Measurements from ENCODE around the gene ATP10A.

ATP10A gene

DNA sequence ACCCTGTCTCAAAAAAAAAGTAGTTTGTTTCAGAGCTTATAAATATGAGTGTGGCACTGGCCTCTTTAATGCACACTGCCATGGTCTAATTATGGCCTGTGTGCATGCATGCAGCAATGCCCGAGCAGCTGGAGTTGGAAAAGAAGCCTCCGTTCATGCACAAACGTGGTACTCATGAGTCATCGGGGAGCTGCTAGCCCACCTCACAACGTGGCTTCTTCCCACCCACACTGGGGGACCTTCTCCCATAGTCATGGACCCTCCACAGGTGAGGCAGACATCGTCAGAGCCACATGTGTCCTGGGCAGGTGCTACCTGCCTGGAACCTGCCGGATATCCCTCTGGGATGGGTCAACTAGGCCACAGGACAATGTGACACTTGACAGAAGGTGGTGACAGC, 66.7 kb downstream of the ATP10A start:
- Histone ChIP-seq H3K4me1 (ENCODE audit: control insufficient read depth, insufficient read depth, low read length) (no peaks in the 10 kb centered on the region), H3K27ac (ENCODE audit: insufficient read depth, low read depth, low read length, poor library complexity, severe bottlenecking) (no peak overlapping the region), H3K4me3 (ENCODE audit: insufficient read depth, low read depth, low read length) (no peak overlapping the region), H3K9me3 (ENCODE audit: control insufficient read depth, low read length) (no peaks in the 10 kb centered on the region), H3K27me3 (ENCODE audit: control insufficient read depth, insufficient read depth, low read length, poor library complexity, severe bottlenecking) (no peaks in the 10 kb centered on the region), H3K36me3 (ENCODE audit: control insufficient read depth, insufficient read depth, low read length) (no peaks in the 10 kb centered on the region)
- 90 to 91% methylated on average over 7 of the region's 7 CpGs for WGBS, 2 experiments

DNA sequence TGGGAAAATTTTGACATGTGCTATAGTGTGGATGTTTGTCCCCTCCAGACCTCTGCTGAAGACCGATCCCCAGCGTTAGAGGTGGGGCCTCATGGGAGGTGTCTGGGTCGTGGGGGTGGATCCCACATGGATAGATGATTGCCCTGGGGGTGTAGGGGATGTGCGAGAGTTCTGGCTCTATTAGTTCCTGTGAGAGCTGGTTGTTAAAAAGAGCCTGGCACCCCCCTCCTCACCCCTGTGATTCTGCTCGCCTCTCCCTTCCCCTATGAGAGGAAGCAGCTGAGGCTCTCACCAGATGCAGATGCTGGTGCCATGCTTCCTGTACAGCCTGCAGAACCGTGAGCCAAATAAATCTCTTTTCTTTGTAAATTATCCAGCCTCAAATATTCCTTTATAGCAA, 67.4 kb downstream of the ATP10A start:
- no peaks in the 10 kb centered on the region for H3K27me3 ChIP-seq (ENCODE audit: control insufficient read depth, insufficient read depth, low read length, poor library complexity, severe bottlenecking)
- H3K4me1 ChIP-seq (ENCODE audit: control insufficient read depth, insufficient read depth, low read length), result no peaks in the 10 kb centered on the region
- no peaks in the 10 kb centered on the region for H3K9me3 ChIP-seq (ENCODE audit: control insufficient read depth, low read length)
- H3K27ac ChIP-seq (ENCODE audit: insufficient read depth, low read depth, low read length, poor library complexity, severe bottlenecking), result no peak overlapping the region
- no peak overlapping the region for H3K4me3 ChIP-seq (ENCODE audit: insufficient read depth, low read depth, low read length)
- H3K36me3 ChIP-seq (ENCODE audit: control insufficient read depth, insufficient read depth, low read length), result no peaks in the 10 kb centered on the region
- 84 to 89% methylated on average over 4 to 5 of the region's 6 CpGs for WGBS, 2 experiments

- no peak overlapping the region for H3K4me3 ChIP-seq (ENCODE audit: insufficient read depth, low read depth, low read length)
- no peaks in the 10 kb centered on the region for H3K9me3 ChIP-seq (ENCODE audit: control insufficient read depth, low read length)
- no peaks in the 10 kb centered on the region for H3K4me1 ChIP-seq (ENCODE audit: control insufficient read depth, insufficient read depth, low read length)
- H3K27me3 ChIP-seq (ENCODE audit: control insufficient read depth, insufficient read depth, low read length, poor library complexity, severe bottlenecking), result no peaks in the 10 kb centered on the region
- no peak overlapping the region for H3K27ac ChIP-seq (ENCODE audit: insufficient read depth, low read depth, low read length, poor library complexity, severe bottlenecking)
- no peaks in the 10 kb centered on the region for H3K36me3 ChIP-seq (ENCODE audit: control insufficient read depth, insufficient read depth, low read length)
- 89 to 90% methylated on average over 9 of the region's 9 CpGs for WGBS, 2 experiments
Observed at GRCh38 chr15:25795061-25795460, 68.1 kb downstream of the ATP10A start.

DNA sequence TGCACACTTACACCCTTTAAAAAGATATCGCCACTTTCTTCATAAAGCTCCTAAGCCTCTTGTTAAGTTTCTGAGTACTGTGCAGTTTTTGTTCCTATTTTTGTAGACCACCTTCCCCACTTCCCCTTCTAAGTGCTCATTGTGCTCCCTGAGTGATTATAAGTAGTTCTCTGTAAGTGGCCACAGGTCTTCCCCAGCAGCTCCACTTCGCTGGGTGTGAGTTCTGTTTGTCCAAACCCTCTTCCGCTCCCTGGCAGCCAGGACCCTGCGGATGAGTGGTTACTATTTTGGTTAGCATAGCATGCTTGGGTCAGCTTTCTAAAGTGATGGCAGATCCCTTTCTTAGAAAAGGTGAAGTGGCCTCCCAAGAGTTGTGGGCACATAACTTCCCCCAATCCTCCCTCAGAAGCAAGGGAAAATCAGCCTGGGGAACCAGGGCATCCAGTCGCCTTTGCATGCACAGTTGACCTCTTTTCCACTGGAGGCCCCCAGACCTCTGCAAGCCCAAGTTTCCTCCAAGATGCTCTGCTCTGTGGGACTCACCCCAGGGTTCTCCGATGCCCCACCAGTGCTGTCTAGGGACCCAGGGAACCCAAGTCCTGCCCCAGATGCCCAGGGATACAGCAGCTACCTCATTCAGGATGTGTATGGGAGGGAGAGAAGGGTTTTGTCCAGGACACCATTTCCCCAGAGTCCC, 69.6 kb downstream of the ATP10A start:
- WGBS, 2 experiments, result 91 to 93% methylated on average over 6 of the region's 6 CpGs
- Histone ChIP-seq H3K36me3 (ENCODE audit: control insufficient read depth, insufficient read depth, low read length) (no peaks in the 10 kb centered on the region), H3K27me3 (ENCODE audit: control insufficient read depth, insufficient read depth, low read length, poor library complexity, severe bottlenecking) (no peaks in the 10 kb centered on the region), H3K27ac (ENCODE audit: insufficient read depth, low read depth, low read length, poor library complexity, severe bottlenecking) (no peak overlapping the region), H3K4me3 (ENCODE audit: insufficient read depth, low read depth, low read length) (no peak overlapping the region), H3K4me1 (ENCODE audit: control insufficient read depth, insufficient read depth, low read length) (no peaks in the 10 kb centered on the region), H3K9me3 (ENCODE audit: control insufficient read depth, low read length) (no peaks in the 10 kb centered on the region)

GRCh38 chr15:25792128-25792527, 71.0 kb downstream of the ATP10A start:
- WGBS, 2 experiments, result 81 to 83% methylated on average over 3 of the region's 3 CpGs
- H3K9me3 ChIP-seq (ENCODE audit: control insufficient read depth, low read length), result no peaks in the 10 kb centered on the region
- no peaks in the 10 kb centered on the region for H3K27me3 ChIP-seq (ENCODE audit: control insufficient read depth, insufficient read depth, low read length, poor library complexity, severe bottlenecking)
- no peaks in the 10 kb centered on the region for H3K36me3 ChIP-seq (ENCODE audit: control insufficient read depth, insufficient read depth, low read length)
- H3K4me3 ChIP-seq (ENCODE audit: insufficient read depth, low read depth, low read length), result no peak overlapping the region
- H3K4me1 ChIP-seq (ENCODE audit: control insufficient read depth, insufficient read depth, low read length), result no peaks in the 10 kb centered on the region
- H3K27ac ChIP-seq (ENCODE audit: insufficient read depth, low read depth, low read length, poor library complexity, severe bottlenecking), result no peak overlapping the region

DNA sequence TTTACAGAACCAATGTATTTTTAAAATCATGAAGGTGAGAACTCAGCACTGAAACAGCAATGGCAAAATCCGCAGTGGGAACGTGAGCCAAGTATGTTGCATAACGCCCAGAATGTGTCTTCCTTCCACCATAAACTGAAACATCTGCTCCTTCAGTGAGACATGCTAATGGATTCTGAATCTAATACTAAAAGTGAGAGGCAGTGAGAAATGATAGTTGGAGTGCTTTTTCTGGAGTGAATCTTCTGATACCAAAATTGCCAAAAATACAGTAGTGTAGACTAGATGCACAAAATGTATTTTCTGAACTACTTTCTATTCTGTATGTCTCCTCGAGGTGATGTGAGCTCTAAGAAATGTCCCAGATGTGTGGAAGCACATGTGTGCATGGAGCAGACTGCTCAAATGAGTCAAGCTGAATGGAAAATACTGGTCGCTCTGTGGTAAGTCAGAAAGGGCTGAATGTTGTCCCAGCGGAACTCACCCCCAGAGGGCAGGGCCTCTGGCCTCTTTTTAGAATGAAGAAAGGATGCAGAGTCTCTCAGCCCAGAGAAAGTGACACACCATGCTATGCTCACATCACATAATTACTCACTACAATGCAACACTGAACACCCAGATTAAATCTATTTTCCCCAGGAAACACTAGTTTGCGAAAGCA, 73.0 kb downstream of the ATP10A start:
- H3K27ac ChIP-seq (ENCODE audit: insufficient read depth, low read depth, low read length, poor library complexity, severe bottlenecking), result no peak overlapping the region
- H3K9me3 ChIP-seq (ENCODE audit: control insufficient read depth, low read length), result no peaks in the 10 kb centered on the region
- H3K36me3 ChIP-seq (ENCODE audit: control insufficient read depth, insufficient read depth, low read length), result no peaks in the 10 kb centered on the region
- H3K4me1 ChIP-seq (ENCODE audit: control insufficient read depth, insufficient read depth, low read length), result no peaks in the 10 kb centered on the region
- no peak overlapping the region for H3K4me3 ChIP-seq (ENCODE audit: insufficient read depth, low read depth, low read length)
- no peaks in the 10 kb centered on the region for H3K27me3 ChIP-seq (ENCODE audit: control insufficient read depth, insufficient read depth, low read length, poor library complexity, severe bottlenecking)
- WGBS, 2 experiments, result 87 to 89% methylated on average over 7 of the region's 7 CpGs

- Histone ChIP-seq H3K27me3 (ENCODE audit: control insufficient read depth, insufficient read depth, low read length, poor library complexity, severe bottlenecking) (no peaks in the 10 kb centered on the region), H3K27ac (ENCODE audit: insufficient read depth, low read depth, low read length, poor library complexity, severe bottlenecking) (no peak overlapping the region), H3K9me3 (ENCODE audit: control insufficient read depth, low read length) (no peaks in the 10 kb centered on the region), H3K4me3 (ENCODE audit: insufficient read depth, low read depth, low read length) (no peak overlapping the region), H3K36me3 (ENCODE audit: control insufficient read depth, insufficient read depth, low read length) (no peaks in the 10 kb centered on the region), H3K4me1 (ENCODE audit: control insufficient read depth, insufficient read depth, low read length) (no peaks in the 10 kb centered on the region)
- 96 to 98% methylated on average over 5 of the region's 5 CpGs for WGBS, 2 experiments
Observed at GRCh38 chr15:25789616-25789999, 73.5 kb downstream of the ATP10A start.

- 93 to 97% methylated on average over 2 of the region's 2 CpGs for WGBS, 2 experiments
- Histone ChIP-seq H3K9me3 (ENCODE audit: control insufficient read depth, low read length) (no peaks in the 10 kb centered on the region), H3K36me3 (ENCODE audit: control insufficient read depth, insufficient read depth, low read length) (no peaks in the 10 kb centered on the region), H3K4me3 (ENCODE audit: insufficient read depth, low read depth, low read length) (no peak overlapping the region), H3K27ac (ENCODE audit: insufficient read depth, low read depth, low read length, poor library complexity, severe bottlenecking) (no peak overlapping the region), H3K27me3 (ENCODE audit: control insufficient read depth, insufficient read depth, low read length, poor library complexity, severe bottlenecking) (no peaks in the 10 kb centered on the region), H3K4me1 (ENCODE audit: control insufficient read depth, insufficient read depth, low read length) (no peaks in the 10 kb centered on the region)
Observed at GRCh38 chr15:25789211-25789610, 73.9 kb downstream of the ATP10A start.

DNA sequence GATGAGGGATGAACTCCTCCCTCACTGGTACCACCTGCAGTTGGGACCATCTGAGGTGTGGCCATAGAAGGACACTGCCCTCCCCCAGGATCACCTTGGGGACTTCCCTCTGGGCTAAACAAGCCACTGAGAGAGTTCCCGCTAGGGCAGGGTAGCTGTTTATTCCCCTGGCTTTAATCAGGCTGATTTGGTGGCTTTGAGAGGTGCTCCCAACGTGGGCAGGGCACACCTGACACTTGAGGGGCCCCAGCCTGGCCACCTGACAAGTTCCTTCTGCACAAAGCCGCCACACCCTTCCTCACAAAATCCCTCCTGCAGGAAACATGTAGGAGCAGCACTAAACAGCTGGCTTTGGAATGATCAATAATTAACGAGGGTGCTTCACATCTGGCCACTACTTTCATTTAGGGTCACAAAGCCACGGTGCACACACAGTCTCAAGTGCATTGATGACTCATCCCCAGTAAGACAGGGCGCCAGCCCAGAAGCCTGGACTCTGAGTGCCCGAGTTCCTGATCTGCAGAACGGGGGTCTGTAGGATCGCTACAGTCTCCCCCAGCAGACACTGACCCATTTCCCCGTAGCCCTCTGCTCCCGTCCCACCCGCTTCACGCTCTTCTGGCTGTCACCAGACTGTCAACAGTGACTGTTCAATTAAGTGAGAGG, 75.1 kb downstream of the ATP10A start:
- Histone ChIP-seq H3K27me3 (ENCODE audit: control insufficient read depth, insufficient read depth, low read length, poor library complexity, severe bottlenecking) (no peaks in the 10 kb centered on the region), H3K27ac (ENCODE audit: insufficient read depth, low read depth, low read length, poor library complexity, severe bottlenecking) (no peak overlapping the region), H3K4me3 (ENCODE audit: insufficient read depth, low read depth, low read length) (no peak overlapping the region), H3K36me3 (ENCODE audit: control insufficient read depth, insufficient read depth, low read length) (no peaks in the 10 kb centered on the region), H3K9me3 (ENCODE audit: control insufficient read depth, low read length) (no peaks in the 10 kb centered on the region), H3K4me1 (ENCODE audit: control insufficient read depth, insufficient read depth, low read length) (no peaks in the 10 kb centered on the region)
- 88 to 90% methylated on average over 13 of the region's 13 CpGs for WGBS, 2 experiments

DNA sequence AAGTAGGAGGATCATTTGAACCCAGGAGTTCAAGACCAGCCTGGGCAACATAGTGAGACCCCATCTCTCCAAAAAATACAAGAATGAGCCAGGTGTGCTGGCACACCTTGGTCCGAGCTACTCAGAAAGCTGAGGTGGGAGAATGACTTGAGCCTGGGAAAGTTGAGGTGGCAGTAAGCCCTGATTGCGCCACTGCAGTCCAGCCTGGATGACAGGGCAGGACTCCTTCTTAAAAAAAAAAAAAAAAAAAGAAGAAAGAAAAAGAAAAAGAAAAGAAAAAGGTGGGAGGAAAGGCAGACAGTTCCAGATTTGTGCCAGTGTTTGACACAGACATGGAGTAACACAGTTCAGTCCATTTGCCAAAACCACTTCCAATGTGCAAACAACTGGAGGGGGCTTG, 75.7 kb downstream of the ATP10A start:
- Histone ChIP-seq H3K4me1 (ENCODE audit: control insufficient read depth, insufficient read depth, low read length) (no peaks in the 10 kb centered on the region), H3K36me3 (ENCODE audit: control insufficient read depth, insufficient read depth, low read length) (no peaks in the 10 kb centered on the region), H3K27me3 (ENCODE audit: control insufficient read depth, insufficient read depth, low read length, poor library complexity, severe bottlenecking) (no peaks in the 10 kb centered on the region), H3K4me3 (ENCODE audit: insufficient read depth, low read depth, low read length) (no peak overlapping the region), H3K27ac (ENCODE audit: insufficient read depth, low read depth, low read length, poor library complexity, severe bottlenecking) (no peak overlapping the region), H3K9me3 (ENCODE audit: control insufficient read depth, low read length) (no peaks in the 10 kb centered on the region)
- WGBS, 2 experiments, result 91 to 97% methylated on average over 2 of the region's 2 CpGs
